ENCODE data around the gene PTH2.
"Not testable (repeated sequence)": the region's sequence is repeated elsewhere in the genome, so short reads cannot be mapped to it uniquely, and the experiment has no call there.

Gene PTH2, protein sequence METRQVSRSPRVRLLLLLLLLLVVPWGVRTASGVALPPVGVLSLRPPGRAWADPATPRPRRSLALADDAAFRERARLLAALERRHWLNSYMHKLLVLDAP

DNA sequence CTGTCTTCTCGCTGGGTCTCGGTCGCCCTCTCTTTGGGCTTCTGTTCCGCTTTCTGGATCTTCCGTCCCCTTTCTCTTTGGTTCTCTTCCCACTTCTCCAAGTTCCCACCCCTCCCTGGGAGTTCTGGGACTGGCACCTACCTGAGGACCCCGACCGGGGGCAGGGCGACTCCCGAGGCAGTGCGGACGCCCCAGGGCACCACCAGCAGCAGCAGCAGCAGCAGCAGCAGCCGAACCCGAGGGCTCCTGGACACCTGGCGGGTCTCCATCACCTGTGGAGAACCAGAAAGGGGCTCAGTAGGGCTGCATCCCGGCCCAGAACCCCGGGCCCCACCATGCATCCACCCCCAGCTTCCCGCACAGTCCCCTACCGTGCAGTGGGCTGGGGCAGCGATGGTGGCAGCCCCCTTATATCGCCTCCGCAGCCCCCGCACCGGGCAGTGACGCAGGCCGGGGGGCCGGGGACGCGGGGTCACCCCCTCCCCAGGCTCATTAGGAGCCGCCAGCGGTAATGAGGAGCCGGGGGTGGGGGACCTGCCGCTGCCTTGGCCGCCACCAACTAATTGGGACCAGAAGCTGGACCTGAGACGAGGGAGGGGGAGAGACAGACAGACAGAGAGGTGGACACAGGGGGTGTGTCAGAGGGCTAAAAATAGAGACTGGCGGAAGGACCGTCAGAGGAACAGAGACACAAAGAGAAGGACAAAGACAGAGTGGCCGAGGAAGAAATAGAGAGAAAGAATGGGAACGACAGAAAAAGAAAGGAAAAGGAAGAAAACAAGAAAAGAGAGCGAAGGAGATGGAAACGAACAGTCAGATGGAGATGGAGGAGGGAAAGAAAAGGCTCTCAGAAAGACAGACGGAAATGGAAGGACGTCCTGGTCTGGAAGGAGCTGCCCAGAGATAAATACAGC, at the start of gene PTH2:
TSS of gene PTH2 (minus strand) at position 371 of the 914 bp plus-strand sequence. CDS start at position 269, 102 bp downstream.
- no peak for DNase-seq (ENCODE audit: low read depth in 2 of 2)

DNA sequence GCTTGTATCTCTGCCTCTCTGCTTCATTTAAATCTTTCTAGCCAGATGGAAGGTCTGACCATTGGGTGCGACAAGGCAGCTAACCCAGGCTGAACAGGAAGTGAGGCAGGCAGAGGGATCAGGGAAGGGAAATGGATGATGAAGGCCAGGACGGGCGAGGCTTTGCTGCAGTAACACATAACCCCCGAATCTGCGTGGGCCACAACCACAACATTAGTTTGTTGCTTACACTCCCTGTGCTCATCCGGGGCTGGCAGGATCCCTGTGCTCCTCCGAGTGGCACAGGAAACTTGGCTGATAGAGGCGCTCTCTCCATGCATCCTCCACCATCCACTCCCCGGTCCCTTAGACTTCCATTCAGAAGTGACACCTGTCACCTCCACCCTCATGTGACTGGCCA, 49.7 kb upstream of the PTH2 start:
- DNase-seq (ENCODE audit: low read depth in 2 of 2), result no peak

DNA sequence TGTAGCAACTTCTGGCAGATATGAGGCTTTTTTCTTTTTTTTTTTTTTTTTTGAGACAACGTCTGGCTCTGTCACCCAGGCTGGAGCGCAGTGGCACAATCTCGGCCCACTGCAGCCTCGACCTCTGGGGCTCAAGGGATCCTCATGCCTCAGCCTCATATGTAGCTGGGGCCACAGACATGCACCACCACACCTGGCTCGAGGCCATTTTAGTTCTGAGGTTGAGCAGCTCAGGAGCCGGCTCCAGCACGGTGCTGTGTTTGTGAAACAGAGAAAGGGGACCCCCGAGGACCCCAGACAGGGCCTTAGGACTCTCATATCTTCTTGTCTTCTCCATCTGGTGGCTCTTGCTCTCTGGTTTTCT, 47.4 kb upstream of the PTH2 start:
- no peak for DNase-seq (ENCODE audit: low read depth in 2 of 2)

DNA sequence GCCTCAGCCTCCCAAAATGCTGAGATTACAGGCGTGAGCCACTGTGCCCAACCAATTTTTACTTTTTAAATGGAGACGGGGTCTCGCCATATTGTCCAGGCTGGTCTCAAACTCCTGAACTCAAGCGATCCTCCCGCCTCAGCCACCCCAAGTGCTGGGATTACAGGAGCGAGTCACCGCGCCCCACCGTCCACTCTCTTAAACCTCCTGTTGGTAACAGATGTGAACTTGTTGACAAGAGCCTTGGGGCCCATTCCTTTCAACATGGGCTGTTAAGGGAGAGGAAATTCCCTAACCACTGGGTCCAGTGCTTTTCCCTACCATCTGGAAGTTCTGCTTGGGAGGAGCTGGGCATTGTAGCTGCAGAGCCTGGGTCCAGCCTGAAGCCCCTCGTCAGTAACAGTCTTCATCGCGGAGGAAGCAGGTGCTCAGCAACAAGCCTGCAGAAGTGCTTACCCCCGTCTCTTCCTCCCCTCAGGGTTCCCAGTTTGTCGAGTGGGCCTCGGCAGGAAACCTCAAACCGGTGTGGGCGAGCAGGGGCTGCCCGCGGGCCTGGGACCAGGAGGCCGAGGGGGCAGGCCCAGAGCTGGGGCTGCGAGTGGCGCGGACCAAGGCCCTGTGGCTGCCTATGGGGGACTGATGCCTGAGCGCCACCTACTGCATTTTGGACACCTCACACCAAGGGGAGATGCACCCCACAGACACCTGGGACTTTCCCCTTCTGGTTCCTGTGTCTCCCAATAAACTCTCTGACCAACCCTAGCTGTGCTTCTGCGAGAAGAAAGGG, 46.8 kb upstream of the PTH2 start:
- peak; percentile 60 to 68 for DNase-seq (ENCODE audit: low read depth in 2 of 2)

DNA sequence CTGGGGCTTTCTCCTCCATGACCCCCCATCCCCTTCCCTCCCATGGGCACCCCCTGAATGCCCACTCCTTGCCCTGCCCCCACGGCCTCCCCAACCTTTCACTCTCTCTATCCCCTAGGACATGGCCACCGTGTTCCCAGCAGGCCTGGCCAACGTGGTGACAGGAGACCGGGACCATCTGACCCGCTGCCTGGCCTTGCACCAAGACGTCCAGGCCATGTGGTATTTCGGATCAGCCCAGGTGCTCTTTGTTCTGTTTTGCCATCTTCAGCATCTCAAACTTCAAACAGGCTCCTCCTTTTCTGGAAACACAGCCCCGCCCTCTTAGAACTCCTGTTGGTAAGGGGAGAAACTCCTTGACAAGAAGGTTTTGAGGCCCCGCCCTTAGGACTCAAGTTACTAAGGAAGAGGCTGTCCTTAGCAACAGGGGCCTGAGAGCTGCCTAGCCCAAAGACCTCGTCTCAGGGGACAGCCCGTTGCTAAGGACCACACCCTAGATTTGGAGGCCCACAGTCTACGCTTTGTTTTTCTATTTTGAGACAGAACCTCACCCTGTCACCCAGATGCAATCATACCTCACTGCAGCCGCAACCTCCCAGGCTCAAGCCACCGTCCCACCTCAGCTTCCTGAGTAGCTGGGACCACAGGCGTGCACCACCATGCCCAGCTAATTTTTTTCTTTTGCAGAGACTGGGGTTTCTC, 45.7 kb upstream of the PTH2 start:
- DNase-seq (ENCODE audit: low read depth in 2 of 2), result peak; percentile 50 to 54

DNA sequence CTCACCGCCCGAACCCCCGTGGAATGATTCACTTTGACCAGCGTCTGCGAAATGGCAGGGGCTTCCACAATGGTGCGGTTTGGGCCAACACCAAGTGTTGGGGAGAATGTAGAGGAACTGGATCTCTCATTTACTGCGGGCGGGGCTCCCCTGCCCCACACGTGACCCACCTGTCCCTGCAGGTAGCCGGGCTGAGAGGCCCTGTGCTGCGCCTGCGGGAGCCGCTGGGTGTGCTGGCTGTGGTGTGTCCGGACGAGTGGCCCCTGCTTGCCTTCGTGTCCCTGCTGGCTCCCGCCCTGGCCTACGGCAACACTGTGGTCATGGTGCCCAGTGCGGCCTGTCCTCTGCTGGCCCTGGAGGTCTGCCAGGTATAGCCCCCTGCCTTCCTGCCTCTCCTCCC, 45.0 kb upstream of the PTH2 start:
- no peak for DNase-seq (ENCODE audit: low read depth in 2 of 2)

DNA sequence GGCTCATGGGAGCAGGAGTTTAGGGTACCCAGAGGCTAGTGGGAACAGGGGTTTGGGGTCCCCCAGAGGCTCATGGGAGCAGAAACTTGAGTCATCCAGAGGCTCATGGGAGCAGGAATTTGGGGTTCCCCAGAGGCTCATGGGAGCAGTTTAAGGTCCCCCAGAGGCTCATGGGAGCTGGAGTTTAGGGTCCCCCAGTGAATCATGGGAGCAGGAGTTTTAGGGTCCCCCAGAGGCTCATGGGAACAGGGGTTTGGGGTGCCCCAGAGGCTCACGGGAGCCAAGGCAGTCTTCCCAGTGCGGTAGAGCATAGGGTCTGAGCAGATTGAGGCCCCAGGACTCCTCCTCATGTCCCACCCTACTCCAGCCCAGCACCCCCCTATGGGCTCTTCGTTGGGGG, 42.1 kb upstream of the PTH2 start:
- no peak for DNase-seq (ENCODE audit: low read depth in 2 of 2)

DNA sequence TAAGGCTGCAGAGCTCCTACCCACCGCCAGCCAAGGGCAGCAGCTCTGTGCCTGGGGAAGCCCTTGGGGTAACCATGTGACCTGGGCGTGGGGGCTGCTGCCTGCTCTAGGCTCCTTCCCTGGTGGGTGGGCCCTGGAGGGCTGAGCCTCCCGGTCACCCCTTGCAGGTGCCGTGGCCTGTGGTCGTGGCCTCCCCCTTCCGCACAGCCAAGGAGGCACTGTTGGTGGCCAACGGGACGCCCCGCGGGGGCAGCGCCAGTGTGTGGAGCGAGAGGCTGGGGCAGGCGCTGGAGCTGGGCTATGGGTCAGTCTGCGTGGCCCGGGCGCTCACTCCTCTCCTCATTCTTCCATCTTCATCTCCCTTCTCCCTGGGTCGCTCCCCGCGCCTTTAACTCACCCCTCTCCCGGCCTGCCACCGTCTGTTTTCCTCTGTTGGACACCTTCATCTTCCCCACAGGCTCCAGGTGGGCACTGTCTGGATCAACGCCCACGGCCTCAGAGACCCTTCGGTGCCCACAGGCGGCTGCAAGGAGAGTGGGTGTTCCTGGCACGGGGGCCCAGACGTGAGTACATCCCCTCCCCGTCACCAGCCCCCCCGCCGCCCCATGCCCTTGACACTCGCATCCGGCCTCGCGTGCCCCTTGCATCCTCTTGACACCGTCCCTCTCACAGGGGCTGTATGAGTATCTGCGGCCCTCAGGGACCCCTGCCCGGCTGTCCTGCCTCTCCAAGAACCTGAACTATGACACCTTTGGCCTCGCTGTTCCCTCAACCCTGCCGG, 40.9 kb upstream of the PTH2 start:
- no peak for DNase-seq (ENCODE audit: low read depth in 2 of 2)

DNA sequence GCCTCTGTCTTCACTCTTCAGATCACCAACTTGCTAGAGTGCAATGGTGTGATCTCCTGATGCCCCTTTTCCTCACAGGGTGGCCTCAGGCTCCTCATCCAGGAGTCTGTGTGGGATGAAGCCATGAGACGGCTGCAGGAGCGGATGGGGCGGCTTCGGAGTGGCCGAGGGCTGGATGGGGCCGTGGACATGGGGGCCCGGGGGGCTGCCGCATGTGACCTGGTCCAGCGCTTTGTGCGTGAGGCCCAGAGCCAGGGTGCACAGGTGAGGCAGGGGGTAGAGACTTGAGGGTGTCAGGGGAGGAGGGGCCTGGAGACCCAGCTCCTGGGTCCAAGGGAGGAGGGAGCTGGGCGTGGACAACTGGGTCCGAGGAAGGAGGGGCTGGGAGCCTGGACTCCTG, 39.3 kb upstream of the PTH2 start:
- DNase-seq (ENCODE audit: low read depth in 2 of 2), result no peak

DNA sequence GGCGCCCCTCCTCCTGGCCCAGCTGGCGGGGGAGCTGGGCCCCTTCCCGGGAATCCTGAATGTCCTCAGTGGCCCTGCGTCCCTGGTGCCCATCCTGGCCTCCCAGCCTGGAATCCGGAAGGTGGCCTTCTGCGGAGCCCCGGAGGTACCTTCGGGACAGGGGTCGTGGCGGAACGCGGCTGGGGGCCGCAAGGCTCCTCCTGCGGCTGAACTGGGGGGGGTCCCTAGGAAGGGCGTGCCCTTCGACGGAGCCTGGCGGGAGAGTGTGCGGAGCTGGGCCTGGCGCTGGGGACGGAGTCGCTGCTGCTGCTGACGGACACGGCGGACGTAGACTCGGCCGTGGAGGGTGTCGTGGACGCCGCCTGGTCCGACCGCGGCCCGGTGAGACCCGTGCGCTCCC, 38.4 kb upstream of the PTH2 start:
- DNase-seq (ENCODE audit: low read depth in 2 of 2), result no peak

DNA sequence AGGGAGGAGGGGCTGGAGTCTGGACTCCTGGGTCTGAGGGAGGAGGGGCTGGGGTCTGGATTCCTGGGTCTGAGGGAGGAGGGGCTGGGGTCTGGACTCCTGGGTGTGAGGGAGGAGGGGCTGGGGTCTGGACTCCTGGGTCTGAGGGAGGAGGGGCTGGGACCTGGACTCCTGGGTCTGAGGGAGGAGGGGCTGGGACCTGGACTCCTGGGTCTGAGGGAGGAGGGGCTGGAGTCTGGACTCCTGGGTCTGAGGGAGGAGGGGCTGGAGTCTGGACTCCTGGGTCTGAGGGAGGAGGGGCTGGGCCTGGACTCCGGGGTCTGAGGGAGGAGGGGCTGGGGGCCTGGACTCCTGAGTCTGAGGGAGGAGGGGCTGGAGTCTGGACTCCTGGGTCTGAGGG, 37.9 kb upstream of the PTH2 start:
- DNase-seq (ENCODE audit: low read depth in 2 of 2), result not testable (repeated sequence)

DNA sequence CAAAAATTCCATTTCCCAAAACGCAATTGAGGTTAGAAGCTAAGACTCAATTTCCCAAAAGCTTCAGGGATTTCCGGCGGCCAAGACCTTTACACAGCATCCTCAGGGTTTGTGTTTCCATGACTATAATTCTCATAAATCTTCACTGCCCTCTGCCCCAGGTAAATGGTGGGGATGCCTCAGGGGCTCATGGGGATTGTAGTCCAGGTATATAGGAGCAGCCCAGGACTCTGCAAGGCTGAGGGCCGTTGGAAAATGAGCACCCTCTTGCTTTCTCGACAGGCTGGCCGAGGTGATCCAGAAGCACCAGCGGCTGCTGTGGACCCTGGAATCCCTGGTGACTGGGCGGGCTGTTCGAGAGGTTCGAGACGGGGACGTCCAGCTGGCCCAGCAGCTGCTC, 36.1 kb upstream of the PTH2 start:
- no peak for DNase-seq (ENCODE audit: low read depth in 2 of 2)

DNA sequence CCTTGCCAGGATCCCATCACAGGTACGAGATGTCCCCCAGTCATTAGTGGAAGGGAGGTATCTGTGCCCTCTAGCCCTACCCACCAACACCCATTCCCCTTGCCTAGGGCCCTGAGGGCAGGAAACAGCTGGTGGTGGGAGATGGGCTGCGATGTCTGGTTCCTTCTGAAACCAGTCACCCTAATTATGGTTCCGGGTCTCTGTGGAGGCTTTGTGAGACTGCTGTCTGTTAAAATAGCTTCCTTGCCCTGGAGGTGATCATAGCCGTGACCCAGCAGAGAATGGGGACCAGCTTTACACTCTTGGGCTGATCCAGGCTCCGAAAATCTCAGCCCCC, 35.3 kb upstream of the PTH2 start:
- no peak for DNase-seq (ENCODE audit: low read depth in 2 of 2)

DNA sequence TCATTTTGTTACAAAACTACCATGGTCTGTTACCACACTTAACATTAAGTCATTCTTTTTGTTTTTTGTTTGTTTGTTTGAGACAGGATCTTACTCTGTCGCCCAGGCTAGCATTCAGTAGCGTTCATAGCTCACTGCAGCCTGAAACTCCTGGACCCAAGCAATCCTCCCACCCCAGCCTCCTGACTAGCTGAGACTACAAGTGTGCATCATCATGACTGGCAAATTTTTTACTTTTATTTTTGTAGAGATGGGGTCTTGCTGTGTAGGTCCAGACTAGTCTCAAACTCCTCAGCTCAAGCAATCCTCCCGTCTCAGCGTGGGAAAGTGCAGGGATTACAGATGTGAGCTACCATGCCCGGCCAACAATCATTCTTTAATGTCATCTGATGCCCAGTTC, 33.1 kb upstream of the PTH2 start:
- no peak for DNase-seq (ENCODE audit: low read depth in 2 of 2)

DNA sequence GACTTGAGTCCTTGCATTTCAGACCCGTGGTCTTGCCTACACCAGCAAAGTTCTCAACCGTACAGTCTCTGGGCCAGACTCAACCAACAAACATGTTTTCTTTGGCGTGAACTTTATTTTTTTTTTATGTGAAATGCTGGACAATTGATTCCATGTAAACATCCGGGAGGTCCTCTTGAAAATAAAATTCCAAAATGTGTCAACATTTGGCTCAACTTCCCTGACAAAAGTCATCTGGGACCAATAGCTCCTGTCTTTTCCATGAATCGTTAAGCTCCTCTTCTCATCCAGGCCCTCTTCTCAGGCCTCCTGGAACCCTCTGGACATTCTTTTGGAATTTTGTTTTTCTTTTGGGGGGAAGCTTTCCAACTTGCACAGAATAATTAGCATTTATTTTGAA, 32.5 kb upstream of the PTH2 start:
- no peak for DNase-seq (ENCODE audit: low read depth in 2 of 2)

DNA sequence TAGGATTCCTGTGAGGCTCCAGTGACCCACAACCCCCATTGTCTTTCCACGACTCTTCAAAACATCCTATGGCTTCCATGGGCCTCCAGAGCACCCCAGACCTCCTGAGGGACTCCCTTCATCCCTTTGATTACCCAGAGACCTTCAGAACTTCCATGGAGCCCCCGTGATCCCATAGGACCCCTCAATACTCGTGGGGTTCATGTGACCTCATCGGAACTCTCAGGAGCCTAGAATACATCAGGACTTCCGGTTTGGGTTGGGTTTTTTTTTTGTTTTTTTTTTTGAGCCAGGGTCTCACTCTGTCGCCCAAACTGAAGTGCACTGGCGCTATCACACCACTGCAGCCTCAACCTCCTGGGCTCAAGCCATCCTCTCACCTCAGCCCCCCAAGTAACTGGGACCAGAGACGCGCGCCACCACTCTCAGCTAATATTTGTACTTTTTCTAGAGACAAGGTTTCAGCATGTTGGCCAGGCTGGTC, 30.6 kb upstream of the PTH2 start:
- no peak for DNase-seq (ENCODE audit: low read depth in 2 of 2)

DNA sequence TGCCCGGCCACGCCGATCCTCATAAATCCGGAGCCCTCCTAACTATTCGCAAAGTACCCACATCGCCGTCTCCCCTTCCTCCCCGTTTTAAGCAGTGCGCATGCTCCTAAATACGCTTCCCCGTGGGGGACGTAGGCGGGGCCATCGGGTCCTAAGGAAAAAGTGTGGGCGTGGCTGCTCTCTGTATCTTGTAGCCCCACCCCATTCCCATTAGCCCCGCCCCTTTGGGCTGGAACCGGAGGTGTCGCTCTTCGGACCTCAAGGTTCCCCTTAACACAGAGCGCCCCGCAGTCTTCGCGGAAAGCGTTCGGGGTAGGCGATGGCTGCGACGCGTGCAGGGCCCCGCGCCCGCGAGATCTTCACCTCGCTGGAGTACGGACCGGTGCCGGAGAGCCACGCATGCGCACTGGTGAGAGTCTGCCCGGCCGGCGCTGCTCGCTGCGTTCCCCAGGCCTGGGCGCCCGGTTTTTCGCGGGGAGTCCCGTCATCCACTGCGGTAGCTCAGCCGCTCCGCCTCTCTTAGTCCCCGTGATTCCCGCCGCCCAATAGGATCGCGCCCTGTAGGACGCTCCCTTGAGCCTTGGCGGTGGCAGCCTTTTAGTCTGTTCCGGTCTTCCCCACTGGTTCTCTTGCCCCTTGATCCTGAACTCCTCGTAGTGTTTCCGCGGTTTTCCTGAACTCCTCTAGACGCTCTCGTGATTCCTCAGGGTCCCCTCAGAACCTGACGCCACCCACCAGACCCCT, 29.9 kb upstream of the PTH2 start, which contains the start of gene ALDH16A1:
TSS of gene ALDH16A1 (plus strand) at position 213 of the 744 bp plus-strand sequence. CDS start at position 320, 107 bp downstream.
- DNase-seq (ENCODE audit: low read depth in 2 of 2), result peak; percentile 95 to 96

DNA sequence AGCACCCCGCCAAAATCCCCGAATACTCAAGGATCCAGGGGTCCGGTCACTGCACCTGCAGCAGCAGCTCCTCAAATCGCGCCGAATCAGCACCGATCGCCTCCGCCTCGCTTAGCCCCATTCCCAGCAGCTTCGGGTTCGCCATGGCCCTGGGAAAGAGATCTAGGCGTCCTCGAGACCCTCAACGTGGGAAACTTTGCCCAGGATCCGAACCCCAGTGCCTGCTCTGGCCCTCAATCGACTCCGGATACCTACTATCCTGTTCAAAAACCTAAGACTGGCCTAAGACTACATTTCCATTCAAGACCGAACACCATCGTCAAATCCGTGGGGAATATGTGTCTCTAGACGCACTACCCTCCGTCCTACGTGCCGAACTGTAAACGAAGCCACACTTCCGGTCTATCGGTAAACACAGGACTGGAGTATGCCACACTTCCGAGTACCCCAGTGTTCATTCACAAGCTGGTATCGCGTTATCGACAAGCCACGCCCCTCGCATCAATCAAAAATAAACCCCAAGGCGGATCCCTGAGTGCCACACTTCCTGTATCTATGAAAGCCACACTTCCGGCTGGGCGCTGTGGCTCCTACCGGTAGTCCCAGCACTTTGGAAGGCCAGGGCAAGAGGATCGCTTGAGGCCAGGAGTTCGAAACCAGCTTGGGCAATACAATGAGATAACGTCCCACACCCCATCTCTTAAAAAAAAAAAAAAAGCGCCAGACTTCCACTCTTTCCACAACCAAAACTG, 28.4 kb upstream of the PTH2 start, which contains the start of gene PIH1D1:
TSS of gene PIH1D1 (minus strand) at position 385 of the 752 bp plus-strand sequence. CDS start at position 145, 240 bp downstream.
- peak; percentile 85 to 94 for DNase-seq (ENCODE audit: low read depth in 2 of 2)

DNA sequence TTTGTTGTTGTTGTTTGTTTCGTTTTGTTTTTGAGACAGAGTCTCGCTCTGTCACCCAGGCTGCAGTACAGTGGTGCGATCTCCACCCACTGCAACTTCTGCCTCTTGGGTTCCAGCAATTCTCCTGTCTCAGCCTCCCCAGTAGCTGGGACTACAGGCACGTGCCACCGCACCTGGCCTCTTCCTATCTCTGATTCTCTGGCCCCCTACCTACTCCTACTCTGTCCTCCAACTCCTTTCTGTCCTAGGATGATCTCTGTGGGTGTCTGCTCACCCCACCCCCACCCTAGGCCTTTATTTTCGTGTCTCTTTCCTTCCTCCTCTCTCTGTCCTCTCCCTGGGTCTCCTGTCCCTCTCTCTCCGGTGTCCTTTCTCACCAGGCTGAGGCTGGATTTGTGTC, 27.2 kb upstream of the PTH2 start:
- no peak for DNase-seq (ENCODE audit: low read depth in 2 of 2)

DNA sequence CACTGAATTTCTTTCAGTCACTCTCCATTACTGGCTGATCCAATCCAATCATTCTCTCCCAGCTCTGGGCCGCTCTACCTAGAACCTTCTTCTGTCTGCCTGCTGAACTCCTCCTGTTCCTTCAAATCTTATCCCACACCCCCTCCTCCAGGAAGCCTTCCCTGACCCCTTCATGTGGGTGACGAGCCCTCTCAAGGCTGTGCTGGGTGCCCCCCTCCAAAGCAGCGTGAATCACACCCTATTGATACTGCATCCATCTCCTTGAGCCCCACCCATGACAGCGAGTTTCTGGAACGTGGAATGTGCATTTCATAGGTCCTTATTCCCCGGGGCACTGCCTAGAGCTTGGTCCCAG, 25.2 kb upstream of the PTH2 start:
- no peak for DNase-seq (ENCODE audit: low read depth in 2 of 2)

All from stimulated activated CD8-positive, alpha-beta memory T cell treated with anti-CD3 and anti-CD28 coated beads, Interleukin-15, amount 100 ng/mL, for 4 hours (primary cell).